HepG2 (cell line): ENCODE measurements around the gene HP1BP3. TPM values are rescaled to one million over a fixed set of nuclear protein-coding genes. Genes with fewer than 3 reads are reported as not detected.

Source experiments
- polyA plus RNA-seq, 8 experiments: library from polyadenylated mRNA; depleted of rRNA in 3 of 8; stranded (reverse) in 7 of 8; unstranded in 1 of 8; fragments of >200 nt; fragmentation: Illumina TruSeq in 4 of 8; extraction: Trizol in 4 of 8; gene quantifications; 2 replicates each; pipeline versions ENCODE4 v1.2.1 to v1.2.3, GENCODE V29; 2011 to 2016; ENCODE audit warnings: low read depth in 4 of 8, missing spikeins in 1 of 8, mixed read lengths in 1 of 8; ENCODE audit not compliant: insufficient read depth in 1 of 8
- total RNA-seq, 5 experiments: library from RNA; depleted of rRNA; stranded (reverse); fragments of >200 nt; fragmentation: Illumina TruSeq; extraction: Trizol; gene quantifications; 2 replicates each; pipeline ENCODE4 v1.2.3, GENCODE V29; 2016; ENCODE audit warnings: low read depth in 1 of 5

Gene HP1BP3
- total and polyA plus RNA-seq, 2 of the 13 experiments (the other 11 are each of a cell fraction or from before 2014, with no cell fraction given) = 98.5 to 137 TPM

Other genes starting within 250 kb of the HP1BP3 start
- 3.2 and 3.7 TPM in 2 replicates for gene FAM43B, start 234.7 kb downstream of the HP1BP3 start, total RNA-seq (2016; rRNA removed; fragmentation: Illumina TruSeq; extraction: Trizol)
- gene FAM43B, start 234.7 kb downstream of the HP1BP3 start, polyA plus RNA-seq (2011; rRNA removed) = 0.63 and 0.80 TPM in 2 replicates
- 0.66 and 0.72 TPM in 2 replicates for gene CDA, start 198.2 kb downstream of the HP1BP3 start, total RNA-seq (2016; rRNA removed; fragmentation: Illumina TruSeq; extraction: Trizol)
- 2.1 and 5.2 TPM in 2 replicates for gene CDA, start 198.2 kb downstream of the HP1BP3 start, polyA plus RNA-seq (2011; rRNA removed)
- gene PINK1, start 153.8 kb downstream of the HP1BP3 start, total RNA-seq (2016; rRNA removed; fragmentation: Illumina TruSeq; extraction: Trizol) = 13.1 and 15.3 TPM in 2 replicates
- 16.1 and 22.2 TPM in 2 replicates for gene PINK1, start 153.8 kb downstream of the HP1BP3 start, polyA plus RNA-seq (2011; rRNA removed)
- gene DDOST, start 125.9 kb downstream of the HP1BP3 start, total RNA-seq (2016; rRNA removed; fragmentation: Illumina TruSeq; extraction: Trizol) = 167 and 335 TPM in 2 replicates
- 485 and 494 TPM in 2 replicates for gene DDOST, start 125.9 kb downstream of the HP1BP3 start, polyA plus RNA-seq (2011; rRNA removed)
- 0.24 and 0.25 TPM in 2 replicates for gene KIF17, start 69.3 kb downstream of the HP1BP3 start, total RNA-seq (2016; rRNA removed; fragmentation: Illumina TruSeq; extraction: Trizol)
- gene KIF17, start 69.3 kb downstream of the HP1BP3 start, polyA plus RNA-seq (2011; rRNA removed) = 0.44 and 0.52 TPM in 2 replicates
- gene SH2D5, start 54.6 kb downstream of the HP1BP3 start, total RNA-seq (2016; rRNA removed; fragmentation: Illumina TruSeq; extraction: Trizol) = 1.7 and 3.4 TPM in 2 replicates
- gene SH2D5, start 54.6 kb downstream of the HP1BP3 start, polyA plus RNA-seq (2011; rRNA removed) = 1.2 and 1.4 TPM in 2 replicates